Thoracic aorta (tissue), 2 donors: Measurements from ENCODE around the gene HEPACAM. TPM values are rescaled to one million over a fixed set of nuclear protein-coding genes. Genes with fewer than 3 reads are reported as not detected.
"Not testable (repeated sequence)": the region's sequence is repeated elsewhere in the genome, so short reads cannot be mapped to it uniquely, and the experiment has no call there.

Experiments used
- ATAC-seq: fragments of 150-250 bp; one replicate; pipeline ENCODE4 v1.8.0; 2017; ENCODE audit warnings: low read depth; ENCODE audit not compliant: insufficient number of reproducible peaks, low FRiP score
- DNase-seq: peaks from one replicate; pipeline ENCODE4 v3.0.0-alpha.2; 2020; ENCODE audit warnings: low spot score
- H3K27ac ChIP-seq, 2 donors: fragments of 200-600 bp; sonication (generic); 1 replicate in 1 of 2; 2 replicates in 1 of 2; pipeline ENCODE4 v1.5.1; 2016; ENCODE audit warnings: mild to moderate bottlenecking in 2 of 2, moderate library complexity in 2 of 2
- H3K27me3 ChIP-seq: fragments of 200-600 bp; sonication (generic); replicated peaks from 2 replicates; pipeline ENCODE4 v1.6.0; 2016; ENCODE audit warnings: mild to moderate bottlenecking; ENCODE audit not compliant: insufficient read depth
- H3K36me3 ChIP-seq: fragments of 200-600 bp; sonication (generic); one replicate; pipeline ENCODE4 v1.5.1; 2016
- H3K4me1 ChIP-seq, 2 donors: fragments of 200-600 bp; sonication (generic); 1 replicate in 1 of 2; 2 replicates in 1 of 2; pipeline versions ENCODE4 v1.5.1 to v1.6.0; 2016; ENCODE audit warnings: low read depth in 2 of 2, mild to moderate bottlenecking in 1 of 2; ENCODE audit not compliant: control insufficient read depth in 1 of 2
- H3K4me3 ChIP-seq: fragments of 200-600 bp; sonication (generic); 2 replicates; pipeline ENCODE4 v1.5.1; 2016; ENCODE audit warnings: mild to moderate bottlenecking
- H3K9me3 ChIP-seq: fragments of 200-600 bp; sonication (generic); 2 replicates; pipeline ENCODE4 v1.5.1; 2016
- CTCF ChIP-seq: fragments of 200-600 bp; sonication (generic); IDR thresholded peaks from one replicate; pipeline ENCODE4 v1.5.1; 2019; ENCODE audit warnings: antibody characterized with exemption
- total RNA-seq, 2 donors: library from RNA; depleted of rRNA; stranded (reverse); fragments of >200 nt; gene quantifications; one replicate each; pipeline versions ENCODE4 v1.1.0 to v1.2.3, GENCODE V29; 2016

HEPACAM gene
- total RNA-seq, 2 donors from 2014 or later, result 0.49 to 1.2 TPM

- Histone ChIP-seq H3K27ac (no peak overlapping the region), H3K4me3 (no peak overlapping the region), H3K27me3 (no peaks in the 10 kb centered on the region), H3K9me3 (no peaks in the 10 kb centered on the region), H3K4me1 (no peaks in the 10 kb centered on the region), H3K36me3 (no peaks in the 10 kb centered on the region)
- ATAC-seq (no peak), DNase-seq (no peak)
- TF ChIP-seq CTCF, result no peak
Observed at GRCh38 chr11:124977006-124977405, 41.2 kb upstream of the HEPACAM start.

- ATAC-seq, result no peak
- no peaks in the 10 kb centered on the region for H3K27me3 ChIP-seq
- no peaks in the 10 kb centered on the region for H3K36me3 ChIP-seq
- no peak for DNase-seq
- H3K9me3 ChIP-seq, result no peaks in the 10 kb centered on the region
- no peak overlapping the region for H3K4me3 ChIP-seq
- no peak overlapping the region for H3K27ac ChIP-seq
- TF ChIP-seq CTCF, result no peak
- H3K4me1 ChIP-seq, result no peaks in the 10 kb centered on the region
Observed at GRCh38 chr11:124976531-124976930, 40.7 kb upstream of the HEPACAM start.

GRCh38 chr11:124971810-124972209 lies 36.0 kb upstream of the HEPACAM start:
- no peak for TF ChIP-seq CTCF
- Histone ChIP-seq H3K4me1 (no peaks in the 10 kb centered on the region), H3K9me3 (no peaks in the 10 kb centered on the region), H3K27ac (no peak overlapping the region), H3K27me3 (no peaks in the 10 kb centered on the region), H3K4me3 (no peak overlapping the region), H3K36me3 (no peaks in the 10 kb centered on the region)
- no peak for DNase-seq
- ATAC-seq, result no peak

GRCh38 chr11:124970925-124971324 lies 35.1 kb upstream of the HEPACAM start:
- Histone ChIP-seq H3K27ac (no peak overlapping the region), H3K9me3 (no peaks in the 10 kb centered on the region), H3K4me3 (no peak overlapping the region), H3K36me3 (no peaks in the 10 kb centered on the region), H3K4me1 (no peaks in the 10 kb centered on the region), H3K27me3 (no peaks in the 10 kb centered on the region)
- ATAC-seq (no peak), DNase-seq (no peak)
- no peak for TF ChIP-seq CTCF

- H3K27ac ChIP-seq, H3K4me3 ChIP-seq, ATAC-seq, DNase-seq, H3K36me3 ChIP-seq, H3K4me1 ChIP-seq, H3K27me3 ChIP-seq, H3K9me3 ChIP-seq: not testable (repeated sequence)
Observed at GRCh38 chr11:124968197-124968596, 32.4 kb upstream of the HEPACAM start.

- no peak for DNase-seq
Observed at GRCh38 chr11:124961972-124962609, 26.2 kb upstream of the HEPACAM start.

More at GRCh38 chr11:124961972-124962609, 26.2 kb upstream of the HEPACAM start:
- Histone ChIP-seq H3K4me1 (no peaks in the 10 kb centered on the region), H3K36me3 (no peaks in the 10 kb centered on the region), H3K27me3 (no peaks in the 10 kb centered on the region), H3K4me3 (no peak overlapping the region), H3K27ac (no peak overlapping the region), H3K9me3 (no peaks in the 10 kb centered on the region)
- peak; percentile 53 for TF ChIP-seq CTCF
- peak; percentile 73 for ATAC-seq
